Measurements from ENCODE around the gene NOX4. TPM values are rescaled to one million over a fixed set of nuclear protein-coding genes. Genes with fewer than 3 reads are reported as not detected.

NOX4 gene
- total and polyA plus RNA-seq, 2 donors (not counting 3 experiments of a cell fraction or from before 2014, with no cell fraction given) = 21.2 to 34.0 TPM

DNA sequence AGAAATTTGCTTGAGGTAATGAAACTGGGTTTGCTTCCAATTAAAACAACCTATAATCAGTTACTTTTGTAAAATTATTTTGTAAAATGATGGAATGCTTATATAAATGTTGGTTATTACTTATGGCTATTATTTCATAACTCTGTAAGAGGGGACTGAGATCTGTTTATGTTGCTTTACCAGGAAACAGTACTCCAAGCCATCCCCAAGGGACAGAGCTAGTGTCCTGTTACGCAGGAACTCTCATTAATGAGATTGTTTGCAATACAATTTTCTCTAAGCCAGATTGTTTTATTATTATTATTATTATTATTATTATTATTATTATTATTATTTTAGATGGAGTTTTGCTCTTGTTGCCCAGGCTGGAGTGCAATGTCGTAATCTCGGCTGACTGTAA lies 2.3 kb upstream of the NOX4 start:
- Histone ChIP-seq H3K36me3 (ENCODE audit: control insufficient read depth in 2 of 2, extremely low read depth in 1 of 2, insufficient read depth in 2 of 2, low read length in 2 of 2) (no peaks in the 10 kb centered on the region), H3K27ac (ENCODE audit: insufficient read depth, low read depth, low read length) (no peak overlapping the region), H3K9me3 (replicated peaks; ENCODE audit: control insufficient read depth, insufficient read depth, low read length) (no peaks in the 10 kb centered on the region), H3K9me1 (replicated peaks; ENCODE audit: control insufficient read depth, extremely low read depth, insufficient read depth, low read length) (no peaks in the 10 kb centered on the region), H3K4me1 (ENCODE audit: control insufficient read depth, extremely low read depth, insufficient read depth, low read length) (peaks cover 34% of the 10 kb centered on the region), H3K4me3 (replicated peaks in 1 of 3; ENCODE audit: insufficient read depth in 1 of 3, low read depth in 1 of 3, low read length in 3 of 3) (no peak overlapping the region), H4K20me1 (replicated peaks; ENCODE audit: control insufficient read depth, extremely low read depth, insufficient read depth, low read length) (no peaks in the 10 kb centered on the region), H2AFZ (ENCODE audit: low read depth, low read length) (no peak overlapping the region), H3K9ac (replicated peaks; ENCODE audit: extremely low read depth, insufficient read depth, low read length) (no peak overlapping the region), H3K27me3 (ENCODE audit: control insufficient read depth in 2 of 2, insufficient read depth in 2 of 2, low read length in 2 of 2) (no peaks in the 10 kb centered on the region), H3K4me2 (ENCODE audit: insufficient read depth, low read length) (no peak overlapping the region), H3K79me2 (ENCODE audit: control insufficient read depth, insufficient read depth, low read length) (peaks cover 28% of the 10 kb centered on the region)
- dilution Hi-C loops (cut with MboI; ENCODE audit: extremely low pct_ligation_motif_present, low sequenced_read_pairs) = no loop called here
- no peak for TF ChIP-seq FOS (IDR thresholded peaks at IDR 0.05; ENCODE audit: borderline replicate concordance, insufficient read depth, low read length)
- TF ChIP-seq POLR2A (IDR thresholded peaks at IDR 0.05; ENCODE audit: low read depth, low read length) = no peak
- TF ChIP-seq JUN (IDR thresholded peaks at IDR 0.05; ENCODE audit: borderline replicate concordance, insufficient read depth, insufficient read length, low read depth) = no peak
- TF ChIP-seq, protein P1, sequence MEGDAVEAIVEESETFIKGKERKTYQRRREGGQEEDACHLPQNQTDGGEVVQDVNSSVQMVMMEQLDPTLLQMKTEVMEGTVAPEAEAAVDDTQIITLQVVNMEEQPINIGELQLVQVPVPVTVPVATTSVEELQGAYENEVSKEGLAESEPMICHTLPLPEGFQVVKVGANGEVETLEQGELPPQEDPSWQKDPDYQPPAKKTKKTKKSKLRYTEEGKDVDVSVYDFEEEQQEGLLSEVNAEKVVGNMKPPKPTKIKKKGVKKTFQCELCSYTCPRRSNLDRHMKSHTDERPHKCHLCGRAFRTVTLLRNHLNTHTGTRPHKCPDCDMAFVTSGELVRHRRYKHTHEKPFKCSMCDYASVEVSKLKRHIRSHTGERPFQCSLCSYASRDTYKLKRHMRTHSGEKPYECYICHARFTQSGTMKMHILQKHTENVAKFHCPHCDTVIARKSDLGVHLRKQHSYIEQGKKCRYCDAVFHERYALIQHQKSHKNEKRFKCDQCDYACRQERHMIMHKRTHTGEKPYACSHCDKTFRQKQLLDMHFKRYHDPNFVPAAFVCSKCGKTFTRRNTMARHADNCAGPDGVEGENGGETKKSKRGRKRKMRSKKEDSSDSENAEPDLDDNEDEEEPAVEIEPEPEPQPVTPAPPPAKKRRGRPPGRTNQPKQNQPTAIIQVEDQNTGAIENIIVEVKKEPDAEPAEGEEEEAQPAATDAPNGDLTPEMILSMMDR (IDR thresholded peaks at IDR 0.05; ENCODE audit: extremely low read depth in 1 of 2, insufficient read depth in 1 of 2, low read depth in 1 of 2, low read length in 2 of 2) = no peak
- DNase-seq (ENCODE audit: low read depth, low spot score) = no peak
- no TSS peak for BruUV-seq (replicated peaks)
- ChIA-PET CTCF (no interaction called here), POLR2A (no interaction called here)
- no peak for FAIRE-seq
- intact Hi-C loops (cut with micrococcal nuclease) = no loop called here

DNA sequence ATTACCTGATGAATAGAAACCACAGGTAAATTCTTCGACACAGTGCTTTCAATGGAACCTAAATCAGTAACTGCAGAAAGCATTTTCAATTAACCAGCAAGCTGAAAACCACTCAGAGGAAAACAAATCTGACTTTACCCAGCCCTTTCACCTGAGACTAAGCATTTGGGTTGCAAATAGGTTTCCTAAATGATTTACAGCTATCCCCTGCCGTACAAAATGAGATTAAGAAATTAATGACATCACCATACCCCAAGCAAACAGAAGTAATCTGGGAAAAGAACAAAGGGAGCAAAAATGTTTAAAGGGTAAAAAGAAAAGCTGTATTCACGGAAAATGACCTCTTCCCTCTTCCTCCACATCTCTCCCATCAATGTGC lies 584 bp downstream of the NOX4 start:
- no peaks in the 10 kb centered on the region for H3K9me3 ChIP-seq (replicated peaks; ENCODE audit: control insufficient read depth, insufficient read depth, low read length)
- no peaks in the 10 kb centered on the region for H3K36me3 ChIP-seq (ENCODE audit: control insufficient read depth in 2 of 2, extremely low read depth in 1 of 2, insufficient read depth in 2 of 2, low read length in 2 of 2)
- peak overlapping the region; percentile 54 to 98 (median 96) for H3K4me3 ChIP-seq (replicated peaks in 1 of 3; ENCODE audit: insufficient read depth in 1 of 3, low read depth in 1 of 3, low read length in 3 of 3)
- H3K9ac ChIP-seq (replicated peaks; ENCODE audit: extremely low read depth, insufficient read depth, low read length) = peak overlapping the region; percentile 97
- ChIA-PET CTCF (interaction anchor here (1.3 to 1.6 kb wide), 3 partner anchors 9 to 124 kb away, joined by 3 to 4 read pairs (median 4); no protein-coding TSS in a partner anchor), POLR2A (no interaction called here)
- dilution Hi-C loops (cut with MboI; ENCODE audit: extremely low pct_ligation_motif_present, low sequenced_read_pairs) = no loop called here
- H3K79me2 ChIP-seq (ENCODE audit: control insufficient read depth, insufficient read depth, low read length) = peaks cover 35% of the 10 kb centered on the region
- intact Hi-C loops (cut with micrococcal nuclease) = no loop called here
- TF ChIP-seq JUN (IDR thresholded peaks at IDR 0.05; ENCODE audit: borderline replicate concordance, insufficient read depth, insufficient read length, low read depth) (no peak), POLR2AphosphoS5 (IDR thresholded peaks at IDR 0.05; ENCODE audit: insufficient read depth, low read depth, low read length) (no peak), MYC (IDR thresholded peaks at IDR 0.05; ENCODE audit: low read depth, low read length) (no peak), FOS (IDR thresholded peaks at IDR 0.05; ENCODE audit: borderline replicate concordance, insufficient read depth, low read length) (no peak), POLR2A (IDR thresholded peaks at IDR 0.05; ENCODE audit: low read depth, low read length) (no peak)
- TF ChIP-seq, protein P2, sequence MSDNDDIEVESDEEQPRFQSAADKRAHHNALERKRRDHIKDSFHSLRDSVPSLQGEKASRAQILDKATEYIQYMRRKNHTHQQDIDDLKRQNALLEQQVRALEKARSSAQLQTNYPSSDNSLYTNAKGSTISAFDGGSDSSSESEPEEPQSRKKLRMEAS (IDR thresholded peaks at IDR 0.05; ENCODE audit: insufficient read depth, insufficient read length) = no peak
- H3K27ac ChIP-seq (ENCODE audit: insufficient read depth, low read depth, low read length) = peak overlapping the region; percentile 98
- no peak for FAIRE-seq
- no peak for DNase-seq (ENCODE audit: low read depth, low spot score)
- BruUV-seq (replicated peaks) = TSS peak; percentile 25
- H2AFZ ChIP-seq (ENCODE audit: low read depth, low read length) = peak overlapping the region; percentile 40
- H3K27me3 ChIP-seq (ENCODE audit: control insufficient read depth in 2 of 2, insufficient read depth in 2 of 2, low read length in 2 of 2) = no peaks in the 10 kb centered on the region
- H4K20me1 ChIP-seq (replicated peaks; ENCODE audit: control insufficient read depth, extremely low read depth, insufficient read depth, low read length) = no peaks in the 10 kb centered on the region
- no peaks in the 10 kb centered on the region for H3K9me1 ChIP-seq (replicated peaks; ENCODE audit: control insufficient read depth, extremely low read depth, insufficient read depth, low read length)
- peak overlapping the region; percentile 98 for H3K4me2 ChIP-seq (ENCODE audit: insufficient read depth, low read length)
- H3K4me1 ChIP-seq (ENCODE audit: control insufficient read depth, extremely low read depth, insufficient read depth, low read length) = peaks cover 29% of the 10 kb centered on the region
